ENCODE results near the gene TYW3.
"Not testable (repeated sequence)": the region's sequence is repeated elsewhere in the genome, so short reads cannot be mapped to it uniquely, and the experiment has no call there.

The TYW3 gene

GRCh38 chr1:74732071-74732946 is 643 bp upstream of the TYW3 start:
- DNase-seq, result peak; percentile 30

- DNase-seq, result peak; percentile 27
Observed at GRCh38 chr1:74733604-74734484, 892 bp downstream of the TYW3 start.

DNA sequence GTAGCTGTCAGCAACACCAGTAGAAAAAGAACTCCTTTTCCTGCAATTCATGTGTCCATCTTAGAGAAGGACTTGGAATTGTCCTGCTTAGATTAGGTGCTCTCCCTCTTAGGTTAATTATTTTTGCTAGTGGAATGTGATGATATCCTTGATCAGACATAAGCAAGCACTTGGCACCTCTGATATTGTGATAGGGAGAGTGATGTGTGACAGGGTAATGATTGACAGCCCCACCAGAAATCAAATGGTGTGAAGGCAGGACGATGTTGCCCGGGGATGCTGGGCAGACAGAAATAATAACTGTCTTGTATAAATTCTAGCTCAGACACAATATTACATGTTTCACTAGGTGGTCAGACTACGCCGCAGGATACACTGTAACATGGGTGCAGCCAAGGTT is 4.4 kb downstream of the TYW3 start:
- no peak for DNase-seq

GRCh38 chr1:74740307-74740980 is 7.5 kb downstream of the TYW3 start:
- not testable (repeated sequence) for DNase-seq

- DNase-seq, result not testable (repeated sequence)
Observed at GRCh38 chr1:74745247-74745646, 12.3 kb downstream of the TYW3 start.

DNA sequence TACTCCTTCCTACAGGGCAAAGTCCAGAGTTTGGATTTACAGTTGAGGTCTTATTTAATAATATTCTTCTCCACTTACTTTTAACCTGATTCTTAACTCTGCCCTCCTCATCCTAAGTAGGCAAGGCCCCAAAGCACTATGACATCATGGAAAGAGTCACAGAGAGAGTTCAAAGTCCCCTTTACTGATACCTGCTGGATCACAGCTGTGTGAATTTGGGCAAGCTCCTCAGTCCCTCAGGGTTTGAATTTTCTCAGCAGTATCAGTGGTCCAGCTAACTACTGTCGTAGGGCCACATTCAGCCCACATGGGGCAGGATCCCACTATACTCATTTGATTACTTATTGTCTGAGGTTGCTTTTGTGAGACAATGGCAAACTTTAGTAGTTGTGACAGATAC is 16.0 kb downstream of the TYW3 start:
- DNase-seq, result no peak

GRCh38 chr1:74753104-74753503 is 20.2 kb downstream of the TYW3 start:
- no peak for DNase-seq

- no peak for DNase-seq
Observed at GRCh38 chr1:74755475-74755874, 22.5 kb downstream of the TYW3 start.

DNA sequence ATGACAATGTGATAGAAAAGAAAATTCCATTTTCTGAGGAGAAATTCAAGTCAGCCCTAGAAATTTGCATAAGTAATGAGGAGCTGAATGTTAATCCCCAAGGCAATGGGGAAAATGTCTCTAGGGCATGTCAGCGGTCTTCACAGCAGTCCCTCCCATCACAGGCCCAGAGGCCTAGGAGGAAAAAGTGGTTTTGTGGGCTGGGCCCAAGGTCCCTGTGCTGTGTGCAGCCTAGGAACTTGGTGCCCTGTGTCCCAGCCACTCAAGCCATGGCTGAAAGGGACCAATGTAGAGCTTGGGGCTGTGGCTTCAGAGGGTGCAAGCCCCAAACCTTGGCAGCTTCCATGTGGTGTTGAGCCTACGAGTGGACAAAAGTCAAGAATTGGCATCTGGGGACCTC is 23.7 kb downstream of the TYW3 start:
- DNase-seq, result not testable (repeated sequence)

GRCh38 chr1:74763807-74764206 is 30.9 kb downstream of the TYW3 start:
- DNase-seq, result no peak

DNA sequence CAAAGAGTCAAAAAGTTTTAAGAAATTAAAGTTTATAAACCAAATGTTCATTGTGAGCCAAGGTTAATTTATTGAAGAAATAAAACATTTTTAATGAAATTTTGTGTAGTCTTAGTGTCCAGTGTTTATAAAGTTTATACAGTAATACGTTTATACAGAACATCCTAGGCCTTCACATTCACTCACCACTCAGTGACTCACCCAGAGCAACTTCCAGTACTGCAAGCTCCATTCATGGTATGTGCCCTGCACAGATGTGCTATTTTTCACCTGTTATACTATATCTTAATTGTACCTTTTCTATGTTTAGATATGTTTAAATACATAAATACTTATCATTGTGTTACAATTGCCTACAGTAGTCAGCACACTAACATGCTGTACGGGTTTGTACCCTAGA is 33.6 kb downstream of the TYW3 start:
- no peak for DNase-seq

- DNase-seq, result no peak
Observed at GRCh38 chr1:74767490-74767889, 34.5 kb downstream of the TYW3 start.

DNA sequence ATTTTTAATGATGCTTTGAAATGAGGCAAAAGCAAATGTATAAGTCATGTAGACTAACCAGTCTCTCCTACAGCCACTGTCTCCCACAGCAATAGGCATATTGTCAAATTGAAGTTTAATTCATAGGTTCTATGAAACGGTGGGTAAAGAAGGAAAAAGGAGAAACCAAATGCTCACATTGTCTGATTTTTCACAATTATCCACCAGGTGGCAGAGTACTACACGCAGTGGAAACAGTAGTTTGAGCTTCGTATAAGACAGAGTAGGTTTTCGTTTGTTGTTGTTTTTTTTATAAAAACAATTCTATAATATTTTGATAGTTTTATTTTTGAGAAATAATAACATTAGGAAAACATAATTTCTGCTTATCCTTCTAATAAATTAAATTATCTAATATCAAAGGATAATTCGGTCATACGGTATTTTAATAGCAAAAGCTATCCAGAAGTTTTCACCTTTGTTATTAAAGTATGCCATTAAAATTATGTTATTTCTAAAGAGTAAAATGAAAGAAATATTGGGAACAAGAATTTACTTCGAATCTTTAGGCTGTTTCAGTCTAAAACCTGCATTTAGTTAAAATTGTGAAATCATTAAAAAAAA is 39.1 kb downstream of the TYW3 start:
- DNase-seq, result no peak

DNA sequence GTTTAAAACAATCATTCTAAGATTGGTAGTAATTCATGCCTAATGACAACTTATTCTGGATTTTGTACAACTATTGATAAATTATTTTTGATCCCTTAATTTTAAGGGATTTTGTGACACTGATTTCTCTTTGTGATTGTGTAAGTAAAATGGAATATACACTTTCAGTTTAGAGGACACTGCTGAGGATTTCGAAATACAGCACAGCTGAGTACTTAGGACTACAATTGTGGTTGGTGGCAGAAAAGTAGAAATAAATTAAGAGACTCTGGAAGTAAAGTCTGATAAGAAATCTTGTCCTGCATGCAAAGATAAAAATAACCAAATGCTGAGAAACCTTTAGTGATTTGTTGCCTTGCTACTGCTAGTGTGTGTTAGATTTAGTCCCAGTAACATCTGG is 40.0 kb downstream of the TYW3 start:
- DNase-seq, result no peak

GRCh38 chr1:74773582-74773981 is 40.6 kb downstream of the TYW3 start:
- no peak for DNase-seq

DNA sequence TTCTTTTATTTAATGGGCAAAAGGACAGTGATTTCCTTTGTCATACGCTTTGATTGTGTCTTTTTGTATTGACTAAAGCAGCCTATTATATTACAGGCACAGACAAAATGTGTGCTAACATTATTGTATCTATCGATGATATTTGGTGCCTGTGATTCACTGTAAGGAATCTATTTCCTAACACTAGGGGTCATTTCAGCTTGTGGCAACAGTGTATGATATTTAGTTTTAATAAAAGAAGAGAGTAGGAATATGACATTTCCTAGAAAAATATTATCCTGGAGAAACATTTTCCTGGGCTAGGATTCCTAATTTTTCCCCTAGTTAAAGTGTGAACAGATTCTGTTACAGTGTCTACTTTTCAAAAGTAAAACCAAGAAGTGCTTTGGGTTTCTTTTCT is 42.8 kb downstream of the TYW3 start:
- no peak for DNase-seq

- DNase-seq, result no peak
Observed at GRCh38 chr1:74777525-74777924, 44.6 kb downstream of the TYW3 start.

DNA sequence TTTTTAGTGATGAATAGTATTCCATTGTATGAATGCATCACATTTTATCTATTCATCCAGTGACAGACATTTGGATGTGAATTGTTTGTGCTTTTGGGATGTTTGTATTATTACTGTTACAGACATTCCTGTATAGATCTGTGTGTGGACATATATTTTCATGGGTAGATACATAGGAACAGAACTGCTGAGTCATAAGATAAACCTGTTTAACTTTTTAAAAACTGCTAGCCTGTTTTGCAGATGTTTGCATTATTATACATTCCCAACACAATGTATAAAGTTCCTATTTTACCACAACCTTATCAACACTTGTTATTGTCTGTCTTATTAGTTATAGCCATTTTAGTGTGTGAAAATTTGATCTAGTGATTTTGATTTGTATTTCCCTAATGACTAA is 46.8 kb downstream of the TYW3 start:
- DNase-seq, result no peak

GRCh38 chr1:74780594-74780993 is 47.6 kb downstream of the TYW3 start:
- DNase-seq, result no peak

DNA sequence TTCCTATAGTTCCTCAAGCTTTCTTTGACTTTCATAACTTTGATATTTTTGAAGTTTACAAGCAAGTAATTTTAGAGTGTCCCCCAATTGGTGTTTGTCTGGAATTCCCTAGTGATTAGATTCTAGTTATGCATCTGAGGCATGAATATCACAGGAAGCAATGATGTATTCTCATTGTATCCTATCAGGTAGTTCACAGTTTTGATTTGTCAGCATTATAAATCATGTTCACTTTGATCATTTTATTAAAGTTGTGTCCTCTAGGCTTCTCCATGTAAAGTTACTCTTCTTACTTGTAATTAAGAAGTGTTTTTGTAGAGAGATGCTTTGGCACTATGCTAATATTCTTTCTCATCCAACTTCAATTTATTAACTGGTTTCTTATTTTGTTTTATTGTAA is 53.0 kb downstream of the TYW3 start:
- DNase-seq, result no peak

DNA sequence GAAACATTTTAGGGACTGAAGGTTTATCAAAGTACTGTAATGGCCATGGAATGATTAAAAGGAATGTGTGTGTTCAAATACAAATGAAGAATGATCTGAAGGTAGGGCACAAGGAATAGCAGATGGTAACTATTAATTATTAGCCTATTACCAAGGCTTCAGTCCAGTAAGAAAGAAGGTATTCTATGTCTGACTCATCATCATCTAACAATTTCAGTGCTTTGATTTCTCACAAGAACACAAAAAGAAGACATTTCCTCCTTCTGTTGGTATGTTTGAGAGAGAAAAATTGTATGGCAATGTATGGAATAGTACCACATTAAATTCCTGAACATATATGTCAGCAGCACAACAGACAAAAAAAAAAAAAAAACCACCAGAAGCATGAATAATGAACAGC is 57.5 kb downstream of the TYW3 start:
- no peak for DNase-seq

GRCh38 chr1:74791491-74791890 is 58.5 kb downstream of the TYW3 start:
- DNase-seq, result no peak

- DNase-seq, result no peak
Observed at GRCh38 chr1:74799119-74799657, 66.2 kb downstream of the TYW3 start.
